ENCODE data around the gene GPR31. TPM values are rescaled to one million over a fixed set of nuclear protein-coding genes. Genes with fewer than 3 reads are reported as not detected.

Gene GPR31
- total and polyA plus RNA-seq, 9 of the 15 experiments (the other 6 are each of a cell fraction or from before 2014, with no cell fraction given): not detected

DNA sequence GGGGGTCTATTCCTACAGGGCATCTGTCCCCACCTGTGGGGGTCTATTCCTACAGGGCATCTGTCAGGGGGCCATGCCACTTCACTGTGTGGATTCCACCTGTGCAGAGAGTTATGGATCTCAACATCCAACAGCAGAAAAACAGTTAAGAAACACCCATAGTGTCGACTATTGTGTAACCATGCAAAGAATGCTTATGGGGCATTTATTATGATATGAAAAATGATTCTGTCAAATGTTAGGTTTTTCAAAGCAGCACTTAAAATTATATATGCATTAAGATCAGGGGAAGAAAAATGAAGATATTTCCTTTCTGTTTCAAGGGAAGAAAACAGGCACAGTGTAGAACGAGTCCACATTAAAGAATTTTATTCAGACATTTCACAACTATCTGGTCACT, 2.9 kb downstream of the GPR31 start:
- no peak for DNase-seq (ENCODE audit: extremely low read depth in 1 of 4, low spot score in 3 of 4)
- WGBS (ENCODE audit: insufficient coverage, low coverage, missing lambda C conversion rate): 0% methylated on average over 2 of the region's 2 CpGs
- CTCF ChIA-PET (ENCODE audit: low intra/inter-chr PET ratio): no interaction called here
- no TSS peak for BruUV-seq (replicated peaks)
- no peak for FAIRE-seq
- Histone ChIP-seq H4K20me1 (replicated peaks; ENCODE audit: control insufficient read depth, insufficient read depth, low read length) (no peaks in the 10 kb centered on the region; the same call in 1 of the 2 replicates), H3K9me1 (ENCODE audit: control insufficient read depth, insufficient read depth, low read length) (no peaks in the 10 kb centered on the region), H3K4me1 (replicated peaks in 1 of 2; ENCODE audit: control insufficient read depth in 2 of 2, insufficient read depth in 2 of 2, low read length in 2 of 2) (peaks cover 0 to 5% of the 10 kb centered on the region in 2 experiments; a peak in 1 of 5 replicates), H3K79me2 (ENCODE audit: control insufficient read depth, insufficient read depth, low read length) (no peaks in the 10 kb centered on the region), H3K27ac (ENCODE audit: extremely low read depth, low read depth, low read length) (no peak overlapping the region), H3K4me3 (no peak overlapping the region), H3K9me3 (replicated peaks; ENCODE audit: control insufficient read depth, insufficient read depth, low read depth, low read length) (no peaks in the 10 kb centered on the region), H2AFZ (ENCODE audit: low read depth, low read length) (no peak overlapping the region), H3K4me2 (ENCODE audit: insufficient read depth, low read length) (no peak overlapping the region), H3K36me3 (ENCODE audit: control insufficient read depth, insufficient read depth, low read length) (no peaks in the 10 kb centered on the region), H3K27me3 (ENCODE audit: control insufficient read depth in 2 of 2, insufficient read depth in 2 of 2, low read length in 2 of 2) (peaks cover 68 to 69% of the 10 kb centered on the region in 2 experiments), H3K9ac (ENCODE audit: insufficient read depth in 1 of 2, low read depth in 2 of 2, low read length in 2 of 2) (no peak overlapping the region)
- no peak for ATAC-seq
- intact Hi-C loops (cut with micrococcal nuclease): no loop called here
- TF ChIP-seq, protein P1, sequence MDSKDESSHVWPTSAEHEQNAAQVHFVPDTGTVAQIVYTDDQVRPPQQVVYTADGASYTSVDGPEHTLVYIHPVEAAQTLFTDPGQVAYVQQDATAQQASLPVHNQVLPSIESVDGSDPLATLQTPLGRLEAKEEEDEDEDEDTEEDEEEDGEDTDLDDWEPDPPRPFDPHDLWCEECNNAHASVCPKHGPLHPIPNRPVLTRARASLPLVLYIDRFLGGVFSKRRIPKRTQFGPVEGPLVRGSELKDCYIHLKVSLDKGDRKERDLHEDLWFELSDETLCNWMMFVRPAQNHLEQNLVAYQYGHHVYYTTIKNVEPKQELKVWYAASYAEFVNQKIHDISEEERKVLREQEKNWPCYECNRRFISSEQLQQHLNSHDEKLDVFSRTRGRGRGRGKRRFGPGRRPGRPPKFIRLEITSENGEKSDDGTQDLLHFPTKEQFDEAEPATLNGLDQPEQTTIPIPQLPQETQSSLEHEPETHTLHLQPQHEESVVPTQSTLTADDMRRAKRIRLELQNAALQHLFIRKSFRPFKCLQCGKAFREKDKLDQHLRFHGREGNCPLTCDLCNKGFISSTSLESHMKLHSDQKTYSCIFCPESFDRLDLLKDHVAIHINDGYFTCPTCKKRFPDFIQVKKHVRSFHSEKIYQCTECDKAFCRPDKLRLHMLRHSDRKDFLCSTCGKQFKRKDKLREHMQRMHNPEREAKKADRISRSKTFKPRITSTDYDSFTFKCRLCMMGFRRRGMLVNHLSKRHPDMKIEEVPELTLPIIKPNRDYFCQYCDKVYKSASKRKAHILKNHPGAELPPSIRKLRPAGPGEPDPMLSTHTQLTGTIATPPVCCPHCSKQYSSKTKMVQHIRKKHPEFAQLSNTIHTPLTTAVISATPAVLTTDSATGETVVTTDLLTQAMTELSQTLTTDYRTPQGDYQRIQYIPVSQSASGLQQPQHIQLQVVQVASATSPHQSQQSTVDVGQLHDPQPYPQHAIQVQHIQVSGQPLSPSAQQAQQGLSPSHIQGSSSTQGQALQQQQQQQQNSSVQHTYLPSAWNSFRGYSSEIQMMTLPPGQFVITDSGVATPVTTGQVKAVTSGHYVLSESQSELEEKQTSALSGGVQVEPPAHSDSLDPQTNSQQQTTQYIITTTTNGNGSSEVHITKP (IDR thresholded peaks at IDR 0.05; ENCODE audit: partially characterized antibody): no peak
- TF ChIP-seq SLC30A9 (CRISPR knock-in tag; IDR thresholded peaks at IDR 0.05) (no peak), PHF20 (IDR thresholded peaks at IDR 0.05; ENCODE audit: partially characterized antibody) (no peak), ILF3 (IDR thresholded peaks at IDR 0.05; ENCODE audit: borderline replicate concordance) (no peak), ZNF551 (CRISPR knock-in tag; IDR thresholded peaks at IDR 0.05) (no peak), SAP30 (IDR thresholded peaks at IDR 0.05; ENCODE audit: borderline replicate concordance, insufficient read depth, low read depth, low read length, poor library complexity, severe bottlenecking) (no peak)
- POLR2A ChIA-PET: no interaction called here
- in situ Hi-C loops (cut with MboI): no loop called here

Measured in K562 (cell line).